SK-N-MC (cell line): ENCODE data around the gene SFSWAP.
"Not testable (repeated sequence)": the region's sequence is repeated elsewhere in the genome, so short reads cannot be mapped to it uniquely, and the experiment has no call there.

Experiments
- EZH2 ChIP-seq: fragments of 200-600 bp; sonication (generic); IDR thresholded peaks from one replicate; pipeline ENCODE4 v1.6.1; 2017; ENCODE audit warnings: antibody characterized with exemption
- FOXP2 ChIP-seq: optimal IDR thresholded peaks from 2 replicates; pipeline ENCODE3; 2011; ENCODE audit warnings: mild to moderate bottlenecking, moderate library complexity; ENCODE audit not compliant: insufficient read depth; ENCODE audit errors: extremely low read length, control extremely low read depth
- POLR2AphosphoS5 ChIP-seq: IDR thresholded peaks from 2 replicates; pipeline ENCODE4 v1.6.1; 2012; ENCODE audit warnings: mild to moderate bottlenecking, low read depth, low read length, borderline replicate concordance

DNA sequence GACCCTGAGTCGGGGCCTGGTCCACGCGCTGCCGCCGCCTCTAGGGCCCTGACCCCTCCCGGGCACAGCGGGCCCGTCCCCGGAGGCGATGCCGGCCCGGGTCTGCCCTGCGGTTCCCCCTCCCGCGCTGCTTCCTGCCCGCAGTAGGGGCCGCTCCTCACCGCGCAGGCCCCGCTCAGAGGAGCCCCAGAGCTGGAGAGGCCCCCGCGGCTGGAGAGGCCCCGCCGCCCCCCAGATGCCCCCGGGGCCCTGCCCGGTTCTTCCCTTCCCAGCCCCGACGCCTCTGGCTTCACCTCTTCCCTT is 49.0 kb upstream of the SFSWAP start:
- TF ChIP-seq EZH2, FOXP2, POLR2AphosphoS5: not testable (repeated sequence)
